Neural progenitor cell (in vitro differentiated cells): Measurements from ENCODE around the gene SDK1.

ENCODE experiments used
- EZH2 ChIP-seq: fragments of 200-600 bp; sonication (generic); IDR thresholded peaks from 2 replicates; pipeline ENCODE4 v1.6.1; 2017; ENCODE audit warnings: antibody characterized with exemption, mild to moderate bottlenecking, moderate library complexity
- EZH2phosphoT487 ChIP-seq: fragments of 200-600 bp; sonication (generic); IDR thresholded peaks from 2 replicates; pipeline ENCODE4 v1.6.1; 2017; ENCODE audit warnings: antibody characterized with exemption
- TF ChIP-seq, protein P1 (sequence below): fragments of 200-600 bp; sonication (generic); IDR thresholded peaks from 2 replicates; pipeline ENCODE4 v1.5.1; 2017; ENCODE audit warnings: antibody characterized with exemption, mild to moderate bottlenecking

DNA sequence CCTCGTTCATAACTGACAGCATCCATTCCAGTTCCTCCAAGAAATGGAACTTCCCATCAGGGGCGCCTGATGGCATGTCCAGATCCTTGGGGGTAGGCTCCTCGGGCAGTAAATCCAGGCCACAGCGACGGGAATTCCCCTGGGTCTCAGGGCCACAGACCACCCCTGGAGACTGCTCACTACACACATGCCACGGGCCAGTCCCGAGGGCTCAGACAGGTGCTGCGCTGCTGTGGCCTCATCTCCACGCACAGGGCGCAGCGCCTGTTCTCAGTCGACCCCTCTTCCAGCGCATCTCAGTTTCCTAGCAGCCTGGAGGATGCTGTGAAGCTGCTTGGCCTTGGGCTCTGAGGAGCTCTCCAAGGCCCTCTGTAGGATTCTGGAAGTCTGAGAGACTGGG is 907.5 kb downstream of the SDK1 start:
- no peak for TF ChIP-seq EZH2
- TF ChIP-seq, protein P1, sequence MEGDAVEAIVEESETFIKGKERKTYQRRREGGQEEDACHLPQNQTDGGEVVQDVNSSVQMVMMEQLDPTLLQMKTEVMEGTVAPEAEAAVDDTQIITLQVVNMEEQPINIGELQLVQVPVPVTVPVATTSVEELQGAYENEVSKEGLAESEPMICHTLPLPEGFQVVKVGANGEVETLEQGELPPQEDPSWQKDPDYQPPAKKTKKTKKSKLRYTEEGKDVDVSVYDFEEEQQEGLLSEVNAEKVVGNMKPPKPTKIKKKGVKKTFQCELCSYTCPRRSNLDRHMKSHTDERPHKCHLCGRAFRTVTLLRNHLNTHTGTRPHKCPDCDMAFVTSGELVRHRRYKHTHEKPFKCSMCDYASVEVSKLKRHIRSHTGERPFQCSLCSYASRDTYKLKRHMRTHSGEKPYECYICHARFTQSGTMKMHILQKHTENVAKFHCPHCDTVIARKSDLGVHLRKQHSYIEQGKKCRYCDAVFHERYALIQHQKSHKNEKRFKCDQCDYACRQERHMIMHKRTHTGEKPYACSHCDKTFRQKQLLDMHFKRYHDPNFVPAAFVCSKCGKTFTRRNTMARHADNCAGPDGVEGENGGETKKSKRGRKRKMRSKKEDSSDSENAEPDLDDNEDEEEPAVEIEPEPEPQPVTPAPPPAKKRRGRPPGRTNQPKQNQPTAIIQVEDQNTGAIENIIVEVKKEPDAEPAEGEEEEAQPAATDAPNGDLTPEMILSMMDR: no peak
- no peak for TF ChIP-seq EZH2phosphoT487
